GM21367 (cell line): ENCODE results near the gene MAP2K7.
"Not testable (repeated sequence)": the region's sequence is repeated elsewhere in the genome, so short reads cannot be mapped to it uniquely, and the experiment has no call there.

Experiments used
- ATAC-seq: cut with Tn5 transposase; IDR thresholded peaks from one replicate; pipeline ENCODE4 v1.9.1; 2021; ENCODE audit not compliant: unreplicated experiment

Gene MAP2K7

GRCh38 chr19:7928741-7929701, 25.3 kb downstream of the MAP2K7 start:
- ATAC-seq, result no peak

GRCh38 chr19:7930030-7930429, 26.4 kb downstream of the MAP2K7 start:
- ATAC-seq, result not testable (repeated sequence)

- ATAC-seq, result no peak
These were observed 27.1 kb downstream of the MAP2K7 start for GRCh38 chr19:7930765-7931164.

- ATAC-seq, result no peak
These were observed 27.8 kb downstream of the MAP2K7 start for GRCh38 chr19:7931221-7932061.

- ATAC-seq, result no peak
These were observed 28.7 kb downstream of the MAP2K7 start for GRCh38 chr19:7932276-7932929.

- no peak for ATAC-seq
These were observed 29.2 kb downstream of the MAP2K7 start for GRCh38 chr19:7932930-7933300.

- no peak for ATAC-seq
These were observed 29.7 kb downstream of the MAP2K7 start for GRCh38 chr19:7933411-7933810.

- no peak for ATAC-seq
These were observed 30.4 kb downstream of the MAP2K7 start for GRCh38 chr19:7933828-7934725.

- no peak for ATAC-seq
These were observed 31.1 kb downstream of the MAP2K7 start for GRCh38 chr19:7934766-7935165.

- no peak for ATAC-seq
These were observed 37.2 kb downstream of the MAP2K7 start for GRCh38 chr19:7940841-7941240.

- no peak for ATAC-seq
These were observed 38.4 kb downstream of the MAP2K7 start for GRCh38 chr19:7941895-7942596.

- peak; percentile 1 for ATAC-seq
These were observed 39.3 kb downstream of the MAP2K7 start for GRCh38 chr19:7942981-7943443.

- peak; percentile 87 for ATAC-seq
These were observed 39.9 kb downstream of the MAP2K7 start, which contains the start of gene TIMM44 for GRCh38 chr19:7943444-7944176. TIMM44 (minus strand) TSS chr19:7943666; CDS start chr19:7943651, 15 bp downstream.

- peak; percentile 22 for ATAC-seq
These were observed 40.6 kb downstream of the MAP2K7 start for GRCh38 chr19:7944177-7944761.

GRCh38 chr19:7947939-7948338, 44.3 kb downstream of the MAP2K7 start:
- ATAC-seq, result no peak

- no peak for ATAC-seq
These were observed 49.4 kb downstream of the MAP2K7 start for GRCh38 chr19:7953060-7953459.

- ATAC-seq, result no peak
These were observed 49.9 kb downstream of the MAP2K7 start for GRCh38 chr19:7953576-7953975.

GRCh38 chr19:7955696-7956095, 52.0 kb downstream of the MAP2K7 start:
- ATAC-seq, result no peak
